Kidney (tissue), 14 donors: ENCODE data around the gene GSTA3. TPM values are rescaled to one million over a fixed set of nuclear protein-coding genes. Genes with fewer than 3 reads are reported as not detected.

Source experiments
- DNase-seq, 5 donors: peaks; one replicate each; pipeline ENCODE4 v3.0.0-alpha.2; 2013 to 2020
- FAIRE-seq: peaks from 2 replicates; lab custom pipeline; 2012; peaks lifted over from hg19 to GRCh38; lab: Jason Lieb, UNC
- H3K27ac ChIP-seq, 2 donors: one replicate each; pipeline ENCODE4 v1.7.0; 2013; ENCODE audit warnings: low read depth in 2 of 2, low read length in 2 of 2, inconsistent platforms in 1 of 2
- H3K27me3 ChIP-seq: one replicate; pipeline ENCODE4 v1.7.1; 2013; ENCODE audit warnings: low read length, inconsistent platforms; ENCODE audit not compliant: control insufficient read depth, insufficient read depth
- H3K36me3 ChIP-seq, 3 donors: one replicate each; pipeline versions ENCODE4 v1.7.0 to v1.7.1; 2013; ENCODE audit warnings: low read length in 3 of 3, control low read depth in 1 of 3, inconsistent platforms in 1 of 3; ENCODE audit not compliant: insufficient read depth in 3 of 3, control insufficient read depth in 2 of 3
- H3K4me1 ChIP-seq, 3 donors: one replicate each; pipeline versions ENCODE4 v1.7.0 to v1.7.1; 2013; ENCODE audit warnings: low read length in 3 of 3, inconsistent platforms in 1 of 3, low read depth in 1 of 3; ENCODE audit not compliant: control insufficient read depth in 2 of 3, insufficient read depth in 2 of 3
- H3K4me3 ChIP-seq, 3 donors: one replicate each; pipeline versions ENCODE4 v1.7.0 to v1.8.1; 2013; ENCODE audit warnings: low read length in 3 of 3, control low read depth in 1 of 3, inconsistent platforms in 1 of 3
- H3K9ac ChIP-seq, 3 donors: one replicate each; pipeline versions ENCODE4 v1.7.0 to v1.7.1; 2013; ENCODE audit warnings: low read length in 3 of 3, control low read depth in 1 of 3, inconsistent platforms in 1 of 3
- H3K9me3 ChIP-seq, 3 donors: one replicate each; pipeline versions ENCODE4 v1.7.0 to v1.7.1; 2013; ENCODE audit warnings: low read length in 3 of 3, control low read depth in 1 of 3, inconsistent platforms in 1 of 3; ENCODE audit not compliant: control insufficient read depth in 2 of 3, insufficient read depth in 1 of 3
- intact Hi-C: fragments of 100-400 bp; cut with DNase I; formaldehyde crosslinking; loops from one replicate; pipeline ENCODE4 v1.11.1; 2022
- polyA plus RNA-seq: library from polyadenylated mRNA; stranded (reverse); fragments of 350-450 nt; fragmentation: Illumina TruSeq; extraction: RNeasy Lipid Tissue Mini Kit (QIAGEN cat#74804); gene quantifications from one replicate; pipeline ENCODE4 v1.2.3, GENCODE V29; 2014; ENCODE audit warnings: low read depth, low replicate concordance; ENCODE audit not compliant: insufficient read depth
- total RNA-seq: library from RNA; stranded (reverse); fragmentation: NEBNext Ultra II Directional; extraction: Animal tissue kit (Norgen Biotek cat#: 25700); gene quantifications from one replicate; pipeline ENCODE4 v1.2.1, GENCODE V29; 2021
- TF ChIP-seq, protein P1 (sequence below): IDR thresholded peaks from 3 replicates; pipeline ENCODE4 v1.5.1; 2012; ENCODE audit warnings: mild to moderate bottlenecking, moderate library complexity, borderline replicate concordance; ENCODE audit not compliant: insufficient read depth; ENCODE audit errors: extremely low read depth
- donor health status: control.
- donor health status: control.
- donor health status: control.
- donor health status: control.
- donor health status: control.
- donor health status: DM: yes; HTN: yes; CAD: no.
- donor health status: Normal renal cell carcinoma (clear cell type).

GSTA3 gene
- total and polyA plus RNA-seq, 2 donors from 2014 or later: not detected

DNA sequence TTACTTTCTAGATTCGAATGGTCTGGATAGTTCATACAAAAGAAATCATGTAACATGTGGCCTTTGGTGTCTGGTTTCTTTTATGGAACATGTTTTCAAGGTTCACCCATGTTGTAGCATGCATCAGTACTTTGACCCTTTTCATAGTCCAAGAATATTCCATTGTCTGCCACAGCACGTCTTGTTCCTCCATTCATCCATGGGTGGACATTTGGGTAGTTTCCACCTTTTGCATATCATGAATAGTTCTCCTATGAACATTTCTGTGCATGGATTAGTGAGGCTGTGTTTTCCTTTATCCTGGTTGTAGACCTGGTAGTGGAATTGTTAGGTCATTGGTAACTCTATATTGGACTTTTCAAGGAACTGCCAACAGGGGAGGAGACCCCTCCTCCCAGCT lies 31.7 kb downstream of the GSTA3 start:
- no peak overlapping the region for H3K9ac ChIP-seq
- intact Hi-C loops: no loop called here

DNA sequence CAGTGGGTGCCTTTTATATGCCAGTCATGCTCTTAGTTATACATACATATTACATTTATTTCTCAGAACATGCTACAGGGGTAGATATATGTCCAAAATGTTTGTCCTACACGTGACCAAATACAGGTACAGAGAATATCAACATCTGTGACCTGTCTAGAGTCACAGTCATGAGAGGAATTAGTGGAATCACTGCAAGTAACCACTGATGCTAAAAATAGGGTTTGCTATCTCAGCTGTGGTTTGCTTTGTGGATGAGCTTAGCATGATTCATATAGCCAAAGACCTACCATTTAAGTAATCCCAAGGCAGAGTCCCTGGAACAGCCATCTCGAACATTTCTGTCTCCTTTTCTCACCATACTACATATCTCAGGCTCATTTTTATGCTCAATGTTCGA lies 32.3 kb downstream of the GSTA3 start:
- TF ChIP-seq, protein P1, sequence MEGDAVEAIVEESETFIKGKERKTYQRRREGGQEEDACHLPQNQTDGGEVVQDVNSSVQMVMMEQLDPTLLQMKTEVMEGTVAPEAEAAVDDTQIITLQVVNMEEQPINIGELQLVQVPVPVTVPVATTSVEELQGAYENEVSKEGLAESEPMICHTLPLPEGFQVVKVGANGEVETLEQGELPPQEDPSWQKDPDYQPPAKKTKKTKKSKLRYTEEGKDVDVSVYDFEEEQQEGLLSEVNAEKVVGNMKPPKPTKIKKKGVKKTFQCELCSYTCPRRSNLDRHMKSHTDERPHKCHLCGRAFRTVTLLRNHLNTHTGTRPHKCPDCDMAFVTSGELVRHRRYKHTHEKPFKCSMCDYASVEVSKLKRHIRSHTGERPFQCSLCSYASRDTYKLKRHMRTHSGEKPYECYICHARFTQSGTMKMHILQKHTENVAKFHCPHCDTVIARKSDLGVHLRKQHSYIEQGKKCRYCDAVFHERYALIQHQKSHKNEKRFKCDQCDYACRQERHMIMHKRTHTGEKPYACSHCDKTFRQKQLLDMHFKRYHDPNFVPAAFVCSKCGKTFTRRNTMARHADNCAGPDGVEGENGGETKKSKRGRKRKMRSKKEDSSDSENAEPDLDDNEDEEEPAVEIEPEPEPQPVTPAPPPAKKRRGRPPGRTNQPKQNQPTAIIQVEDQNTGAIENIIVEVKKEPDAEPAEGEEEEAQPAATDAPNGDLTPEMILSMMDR: no peak
- no peaks in the 10 kb centered on the region for H3K9me3 ChIP-seq
- no peaks in the 10 kb centered on the region for H3K36me3 ChIP-seq
- FAIRE-seq: no peak
- H3K4me3 ChIP-seq: no peak overlapping the region
- no peaks in the 10 kb centered on the region for H3K27me3 ChIP-seq
- H3K4me1 ChIP-seq: peaks cover 0 to 1% (median 0%) of the 10 kb centered on the region in 3 donors
- H3K9ac ChIP-seq: no peak overlapping the region
- intact Hi-C loops: no loop called here
- DNase-seq: no peak
- H3K27ac ChIP-seq: no peak overlapping the region

More for the DNA sequence above, 31.7 kb downstream of the GSTA3 start:
- TF ChIP-seq, protein P1: no peak
- no peak for DNase-seq
- no peaks in the 10 kb centered on the region for H3K27me3 ChIP-seq
- no peaks in the 10 kb centered on the region for H3K36me3 ChIP-seq
- H3K27ac ChIP-seq: no peak overlapping the region
- H3K4me3 ChIP-seq: no peak overlapping the region
- H3K4me1 ChIP-seq: peaks cover 0 to 2% (median 0%) of the 10 kb centered on the region in 3 donors
- H3K9me3 ChIP-seq: no peaks in the 10 kb centered on the region
- no peak for FAIRE-seq

DNA sequence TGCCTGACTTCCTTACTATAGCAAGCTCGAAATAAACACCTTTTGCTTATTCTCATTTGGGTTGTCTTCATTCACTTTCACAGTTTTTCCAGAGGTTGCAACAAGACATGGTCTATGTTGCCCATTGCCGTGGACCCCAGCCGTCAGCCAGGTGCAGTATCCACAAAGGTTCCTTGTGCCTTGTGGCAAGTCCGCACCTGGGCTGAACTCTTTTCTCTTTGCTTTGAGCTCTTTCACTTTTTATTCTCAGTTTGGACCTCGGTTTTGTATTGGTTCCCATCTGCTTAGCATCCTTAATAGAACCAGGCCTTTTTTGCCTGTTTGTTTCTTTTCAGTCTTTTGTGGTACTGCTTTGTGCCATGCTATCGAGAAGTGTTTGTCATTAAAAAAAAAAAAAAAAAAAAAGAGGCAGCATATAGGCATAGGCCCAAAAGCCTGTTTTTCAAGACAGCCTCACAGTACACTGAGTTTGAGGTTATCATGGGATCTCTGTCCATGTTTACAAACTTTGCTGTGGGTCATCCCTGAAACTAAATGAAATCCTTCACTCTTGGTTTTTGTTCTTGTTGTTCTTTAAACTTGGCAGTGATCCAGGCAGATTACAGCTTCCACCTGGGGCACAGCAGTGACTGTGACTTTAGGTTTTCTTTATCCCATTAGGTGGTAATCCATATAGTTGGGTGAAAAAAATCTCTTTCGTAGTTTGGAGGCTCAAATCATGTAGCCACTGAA lies 33.3 kb downstream of the GSTA3 start:
- Histone ChIP-seq H3K4me3 (no peak overlapping the region), H3K36me3 (no peaks in the 10 kb centered on the region), H3K27me3 (no peaks in the 10 kb centered on the region), H3K9me3 (no peaks in the 10 kb centered on the region), H3K27ac (no peak overlapping the region), H3K9ac (no peak overlapping the region), H3K4me1 (no peaks in the 10 kb centered on the region)
- intact Hi-C loops: no loop called here
- TF ChIP-seq, protein P1: no peak
- no peak for FAIRE-seq
- peak in 2 of 5 donors; percentile 4 to 43 for DNase-seq

DNA sequence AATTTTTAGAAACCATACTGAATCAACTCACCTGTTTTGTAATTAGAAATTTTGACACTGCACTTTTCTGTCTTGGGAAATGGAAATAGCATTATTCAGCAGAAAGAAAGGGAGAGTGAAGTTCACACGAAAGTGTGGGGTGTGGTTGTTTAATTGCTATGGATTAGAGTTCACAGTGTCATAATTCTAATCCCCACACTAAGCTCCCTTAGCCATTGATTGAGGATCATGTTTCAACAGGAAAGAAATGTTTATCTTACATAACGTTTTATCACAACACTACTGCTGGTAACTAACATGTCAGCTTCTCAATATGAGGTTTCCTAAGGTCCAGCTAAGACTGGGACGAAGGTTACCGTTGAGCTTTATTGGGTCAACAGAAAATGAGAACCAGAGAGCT lies 37.5 kb downstream of the GSTA3 start:
- H3K27ac ChIP-seq: no peak overlapping the region
- no peaks in the 10 kb centered on the region for H3K36me3 ChIP-seq
- FAIRE-seq (no peak), DNase-seq (no peak)
- H3K27me3 ChIP-seq: no peaks in the 10 kb centered on the region
- no peaks in the 10 kb centered on the region for H3K4me1 ChIP-seq
- H3K9me3 ChIP-seq: no peaks in the 10 kb centered on the region
- TF ChIP-seq, protein P1: no peak
- intact Hi-C loops: no loop called here
- H3K9ac ChIP-seq: no peak overlapping the region
- no peak overlapping the region for H3K4me3 ChIP-seq
